Measurements from ENCODE around the gene NPR1.

- no peak for TF ChIP-seq CTCF (IDR thresholded peaks at IDR 0.05)
- TF ChIP-seq POLR2A (IDR thresholded peaks at IDR 0.05) = no peak
- TF ChIP-seq EP300 (IDR thresholded peaks at IDR 0.05) = no peak
These were observed at the start of gene NPR1 for GRCh38 chr1:153678519-153679336.
